Mesothelial cell of epicardium (in vitro differentiated cells): Measurements from ENCODE around the gene MRPL37. TPM values are rescaled to one million over a fixed set of nuclear protein-coding genes. Genes with fewer than 3 reads are reported as not detected.

Experiments used
- DNase-seq, 2 experiments: peaks; one replicate each; pipeline ENCODE4 v3.0.0; 2021; ENCODE audit warnings: low spot score in 2 of 2; ENCODE audit not compliant: unreplicated experiment in 2 of 2
- H3K27ac Mint-ChIP-seq: 2 replicates; pipeline ENCODE4 v1.8.0; 2021; ENCODE audit warnings: mixed read lengths
- H3K27me3 Mint-ChIP-seq: 2 replicates; pipeline ENCODE4 v1.8.0; 2021; ENCODE audit warnings: low read depth, mixed read lengths
- H3K36me3 Mint-ChIP-seq: 2 replicates; pipeline ENCODE4 v1.8.0; 2021; ENCODE audit warnings: mixed read lengths
- H3K4me1 Mint-ChIP-seq: 2 replicates; pipeline ENCODE4 v1.8.0; 2021; ENCODE audit warnings: mixed read lengths
- H3K4me3 Mint-ChIP-seq: 2 replicates; pipeline ENCODE4 v1.8.0; 2021; ENCODE audit warnings: mild to moderate bottlenecking, moderate library complexity, mixed read lengths
- H3K9me3 Mint-ChIP-seq: 2 replicates; pipeline ENCODE4 v1.8.0; 2021; ENCODE audit warnings: mixed read lengths
- CTCF ChIP-seq: fragments of 200-600 bp; sonication (generic); IDR thresholded peaks from one replicate; pipeline ENCODE4 v1.5.0; 2021; ENCODE audit warnings: antibody characterized with exemption; ENCODE audit not compliant: unreplicated experiment
- total RNA-seq: library from RNA; stranded (reverse); gene quantifications from 3 replicates; pipeline ENCODE4 v1.2.1, GENCODE V29; 2021

The MRPL37 gene
- total RNA-seq, 1 donor from 2014 or later = 56.9 TPM

GRCh38 chr1:54225986-54226559 lies 26.1 kb downstream of the MRPL37 start:
- Mint-ChIP-seq H3K4me1 (peaks cover 9% of the 10 kb centered on the region), H3K4me3 (no peak overlapping the region)
- DNase-seq = no peak

GRCh38 chr1:54227091-54227602 lies 27.2 kb downstream of the MRPL37 start:
- H3K4me1 Mint-ChIP-seq = peaks cover 9% of the 10 kb centered on the region
- no peak for TF ChIP-seq CTCF
- no peak overlapping the region for H3K4me3 Mint-ChIP-seq
- H3K27me3 Mint-ChIP-seq = no peaks in the 10 kb centered on the region
- DNase-seq = no peak
- H3K9me3 Mint-ChIP-seq = no peaks in the 10 kb centered on the region
- no peak overlapping the region for H3K27ac Mint-ChIP-seq
- H3K36me3 Mint-ChIP-seq = peaks cover 35% of the 10 kb centered on the region

More at GRCh38 chr1:54225986-54226559, 26.1 kb downstream of the MRPL37 start:
- Mint-ChIP-seq H3K27me3 (no peaks in the 10 kb centered on the region), H3K36me3 (peaks cover 28% of the 10 kb centered on the region), H3K27ac (peak overlapping the region; percentile 64), H3K9me3 (no peaks in the 10 kb centered on the region)
- no peak for TF ChIP-seq CTCF

- peaks cover 9% of the 10 kb centered on the region for H3K4me1 Mint-ChIP-seq
- H3K36me3 Mint-ChIP-seq = peaks cover 35% of the 10 kb centered on the region
Measured at GRCh38 chr1:54227891-54228310, 27.9 kb downstream of the MRPL37 start.

GRCh38 chr1:54228638-54229079 lies 28.7 kb downstream of the MRPL37 start:
- Mint-ChIP-seq H3K27me3 (no peaks in the 10 kb centered on the region), H3K4me1 (peaks cover 9% of the 10 kb centered on the region), H3K9me3 (no peaks in the 10 kb centered on the region), H3K27ac (no peak overlapping the region), H3K36me3 (peaks cover 35% of the 10 kb centered on the region), H3K4me3 (no peak overlapping the region)
- no peak for TF ChIP-seq CTCF
- no peak for DNase-seq

More at GRCh38 chr1:54227891-54228310, 27.9 kb downstream of the MRPL37 start:
- no peak for TF ChIP-seq CTCF
- Mint-ChIP-seq H3K4me3 (no peak overlapping the region), H3K9me3 (no peaks in the 10 kb centered on the region), H3K27ac (no peak overlapping the region), H3K27me3 (no peaks in the 10 kb centered on the region)
- no peak for DNase-seq

- no peak for TF ChIP-seq CTCF
- no peaks in the 10 kb centered on the region for H3K27me3 Mint-ChIP-seq
- H3K9me3 Mint-ChIP-seq = no peaks in the 10 kb centered on the region
- no peak for DNase-seq
- H3K4me1 Mint-ChIP-seq = peaks cover 9% of the 10 kb centered on the region
- H3K36me3 Mint-ChIP-seq = peaks cover 36% of the 10 kb centered on the region
- H3K27ac Mint-ChIP-seq = peak overlapping the region; percentile 64
- H3K4me3 Mint-ChIP-seq = no peak overlapping the region
Measured at GRCh38 chr1:54229281-54229891, 29.4 kb downstream of the MRPL37 start.
